K562 (cell line): ENCODE data around the gene RNASEH2A. TPM values are rescaled to one million over a fixed set of nuclear protein-coding genes. Genes with fewer than 3 reads are reported as not detected.

Experiments used
- E2F6 ChIP-seq, 2 experiments: IDR thresholded peaks; 2 replicates each; pipeline ENCODE4 v1.6.1; 2011; ENCODE audit warnings: borderline replicate concordance in 1 of 2, control low read depth in 1 of 2, low read depth in 1 of 2, low read length in 1 of 2, mild to moderate bottlenecking in 1 of 2, mixed read lengths in 1 of 2, moderate library complexity in 1 of 2; ENCODE audit not compliant: insufficient read depth in 1 of 2, insufficient read length in 1 of 2, poor library complexity in 1 of 2, severe bottlenecking in 1 of 2; ENCODE audit errors: extremely low read depth in 1 of 2
- EP300 ChIP-seq: IDR thresholded peaks from 2 replicates; pipeline ENCODE4 v1.6.1; 2012; ENCODE audit warnings: low read length, improper control_type of control experiment
- EP400 ChIP-seq: fragments of 450-650 bp; IDR thresholded peaks from 2 replicates; pipeline ENCODE4 v1.6.1; 2017; ENCODE audit warnings: antibody characterized with exemption, mild to moderate bottlenecking, moderate library complexity
- ERF ChIP-seq: fragments of 450-650 bp; formaldehyde crosslinking; IDR thresholded peaks from 2 replicates; pipeline ENCODE4 v1.4.0; 2020; ENCODE audit warnings: mild to moderate bottlenecking, mixed read lengths
- FOXA3 ChIP-seq, 2 experiments: fragments of 450-650 bp in 1 of 2; sonication (generic) in 1 of 2; formaldehyde crosslinking; IDR thresholded peaks in 1 of 2; conservative IDR thresholded peaks in 1 of 2; 2 replicates each; pipeline versions ENCODE4 v1.4.0 to v1.8.0; 2020 to 2022; ENCODE audit warnings: mild to moderate bottlenecking in 2 of 2, missing genetic modification reagents in 1 of 2
- FOXJ3 ChIP-seq: sonication (generic); formaldehyde crosslinking; IDR thresholded peaks from 2 replicates; pipeline ENCODE4 v1.4.0; 2020; ENCODE audit warnings: mild to moderate bottlenecking, missing genetic modification reagents
- HCFC1 ChIP-seq: IDR thresholded peaks from 2 replicates; pipeline ENCODE4 v1.6.1; 2012; ENCODE audit warnings: low read depth, low read length, improper control_type of control experiment
- HNRNPL ChIP-seq: fragments of 200-400 bp; formaldehyde crosslinking; IDR thresholded peaks from 2 replicates; pipeline ENCODE4 v1.6.1; 2017; ENCODE audit warnings: low read depth, mild to moderate bottlenecking, low read length
- HOMEZ ChIP-seq: fragments of 250-450 bp; sonication (Bioruptor Pico); IDR thresholded peaks from 2 replicates; pipeline ENCODE4 v1.4.0; 2020; ENCODE audit warnings: mild to moderate bottlenecking, moderate library complexity
- L3MBTL2 ChIP-seq: fragments of 450-650 bp; IDR thresholded peaks from 2 replicates; pipeline ENCODE4 v1.6.1; 2016; ENCODE audit warnings: mild to moderate bottlenecking, moderate library complexity
- OTX1 ChIP-seq: fragments of 450-650 bp; formaldehyde crosslinking; IDR thresholded peaks from 2 replicates; pipeline ENCODE4 v1.4.0; 2022; ENCODE audit warnings: mild to moderate bottlenecking
- POLR2A ChIP-seq: fragments of 450-650 bp; conservative IDR thresholded peaks from 2 replicates; pipeline ENCODE4 v1.6.1; 2016
- PRMT5 ChIP-seq: sonication (generic); formaldehyde crosslinking; IDR thresholded peaks from 2 replicates; pipeline ENCODE4 v1.5.0; 2020; ENCODE audit warnings: missing genetic modification reagents
- REST ChIP-seq, 2 experiments: fragments of 450-650 bp; formaldehyde crosslinking in 1 of 2; IDR thresholded peaks; 2 replicates each; pipeline versions ENCODE4 v1.4.0 to v1.6.1; 2014 to 2020; ENCODE audit warnings: mild to moderate bottlenecking in 2 of 2, borderline replicate concordance in 1 of 2, low read depth in 1 of 2
- ZC3H8 ChIP-seq: fragments of 450-650 bp; IDR thresholded peaks from 2 replicates; pipeline ENCODE4 v1.6.1; 2017
- ZFP1 ChIP-seq: fragments of 450-650 bp; formaldehyde crosslinking; IDR thresholded peaks from 2 replicates; pipeline ENCODE4 v1.4.0; 2020; ENCODE audit warnings: mild to moderate bottlenecking, mixed read lengths
- ZNF778 ChIP-seq: fragments of 450-650 bp; formaldehyde crosslinking; IDR thresholded peaks from 2 replicates; pipeline ENCODE4 v1.4.0; 2020; ENCODE audit warnings: mild to moderate bottlenecking, moderate library complexity
- polyA plus RNA-seq, 8 experiments: library from polyadenylated mRNA; depleted of rRNA in 4 of 8; stranded (reverse) in 5 of 8; unstranded in 3 of 8; fragments of >200 nt; fragmentation: Nextera tagmentation in 2 of 8; fragmentation: Illumina TruSeq in 1 of 8; extraction: Ambion mirVana in 2 of 8; extraction: Trizol in 1 of 8; gene quantifications; 2 replicates each; pipeline versions ENCODE4 v1.2.1 to v1.2.3, GENCODE V29; 2011 to 2014; ENCODE audit warnings: inconsistent platforms in 1 of 8, missing spikeins in 1 of 8
- total RNA-seq, 7 experiments: library from RNA; depleted of rRNA in 6 of 7; stranded (reverse); fragments of >200 nt in 6 of 7; fragmentation: Illumina TruSeq in 2 of 7; extraction: Trizol in 2 of 7; gene quantifications; 2 replicates each; pipeline versions ENCODE4 v1.2.1 to v1.2.3, GENCODE V29; 2011 to 2021; ENCODE audit warnings: low replicate concordance in 1 of 7

Gene RNASEH2A
- total and polyA plus RNA-seq, 9 of the 15 experiments (the other 6 are each of a cell fraction or from before 2014, with no cell fraction given): 22.3 to 78.0 (median 61.7) TPM

GRCh38 chr19:12782424-12783290, 23.7 kb upstream of the RNASEH2A start (continued):
- TF ChIP-seq REST (IDR thresholded peaks at IDR 0.05; ENCODE audit: borderline replicate concordance) (peak; percentile 30; the same call in 1 of the 2 replicates), REST (CRISPR knock-in tag; IDR thresholded peaks at IDR 0.05; ENCODE audit: low read depth) (no peak; the same call in 1 of the 2 replicates), ZFP1 (CRISPR knock-in tag) (no peak), POLR2A (0 out of 2 replicates have a peak, but pooled peaks have one; percentile 35), ZC3H8 (no peak), OTX1 (CRISPR knock-in tag) (no peak), PRMT5 (CRISPR knock-in tag) (no peak), E2F6 (IDR thresholded peaks at IDR 0.05; ENCODE audit: borderline replicate concordance in 1 of 2, extremely low read depth in 1 of 2, insufficient read depth in 1 of 2, insufficient read length in 1 of 2, low read depth in 1 of 2, low read length in 1 of 2, poor library complexity in 1 of 2, severe bottlenecking in 1 of 2) (peak; percentile 78 to 89), FOXJ3 (CRISPR knock-in tag) (no peak), L3MBTL2 (peak; percentile 84), EP300 (peak; percentile 39; the same call in 1 of the 2 replicates), HCFC1 (no peak), FOXA3 (CRISPR knock-in tag; conservative IDR thresholded peaks at IDR 0.05 in 1 of 2, IDR thresholded peaks at IDR 0.05 in 1 of 2) (peak in 1 of 2 experiments; percentile 13; a peak in 1 of 4 replicates), HNRNPL (peak; percentile 81), ERF (CRISPR knock-in tag) (no peak), EP400 (peak; percentile 66), ZNF778 (CRISPR knock-in tag) (no peak), HOMEZ (CRISPR knock-in tag) (no peak)
